GM18517 (cell line): ENCODE results near the gene KCTD1.

Experiments
- ATAC-seq: cut with Tn5 transposase; IDR thresholded peaks from one replicate; pipeline ENCODE4 v1.9.1; 2021; ENCODE audit warnings: mild to moderate bottlenecking, moderate library complexity; ENCODE audit not compliant: unreplicated experiment

The KCTD1 gene

DNA sequence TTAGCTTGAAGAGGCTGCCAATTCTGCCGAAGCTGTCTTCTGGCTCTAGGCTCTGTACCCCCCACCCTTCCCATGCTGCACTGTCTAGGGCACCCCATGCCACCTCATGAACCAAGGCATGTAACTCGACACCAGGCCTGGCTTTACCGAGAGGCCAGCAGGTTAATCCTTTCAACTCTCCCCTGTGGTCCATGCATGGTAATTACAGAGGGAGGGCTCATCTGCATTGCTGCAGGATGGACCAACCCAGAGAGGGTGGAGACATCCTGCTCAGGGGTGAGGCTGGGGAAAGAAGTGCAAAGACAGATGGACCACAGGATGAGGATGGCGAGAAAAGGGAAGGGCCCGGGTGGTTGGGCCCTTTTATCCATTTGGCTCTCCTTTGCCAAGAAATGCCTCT is 65.8 kb downstream of the KCTD1 start:
- no peak for ATAC-seq

DNA sequence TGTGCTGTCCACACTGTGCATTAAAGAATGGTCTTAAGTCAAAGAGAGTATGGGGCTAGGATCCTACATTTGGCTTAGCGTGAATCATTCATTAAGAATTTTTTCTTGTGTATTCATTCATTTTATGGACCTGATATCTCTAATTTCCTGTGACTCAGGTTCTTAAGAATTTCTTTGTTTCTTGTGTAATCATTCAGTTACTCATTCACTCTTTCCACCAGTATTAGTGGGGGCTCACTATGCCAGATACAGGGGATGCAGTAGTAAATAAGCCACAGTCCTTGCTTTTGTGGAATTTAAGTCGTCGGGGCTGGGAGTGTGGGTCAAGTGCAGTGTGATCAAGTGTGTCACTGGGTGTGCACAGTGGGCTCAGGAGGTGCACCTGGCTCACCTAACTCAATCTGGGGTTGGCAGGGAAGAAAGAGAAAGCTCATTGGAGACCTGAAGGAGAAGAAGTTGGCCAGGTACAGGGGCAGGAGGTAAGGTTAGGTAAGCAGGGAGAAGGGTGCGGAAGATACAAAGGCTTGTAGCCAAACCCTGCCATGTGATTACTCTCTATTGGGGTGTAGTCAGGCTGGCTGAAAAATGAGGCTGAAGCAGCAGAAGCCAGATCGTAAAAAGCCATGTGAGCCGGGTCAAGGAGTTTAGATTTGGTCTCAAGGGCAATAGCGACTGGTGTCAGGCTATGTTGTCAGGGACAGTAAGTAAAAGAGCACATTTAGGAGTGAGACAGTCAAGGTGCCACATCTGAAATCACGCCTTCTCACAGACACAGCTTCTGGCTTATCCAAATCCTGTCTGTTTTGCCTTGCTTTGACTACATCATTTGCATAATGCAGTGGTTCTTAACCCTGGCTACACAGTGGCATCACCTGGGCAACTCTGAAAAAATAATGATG is 67.2 kb downstream of the KCTD1 start:
- no peak for ATAC-seq

DNA sequence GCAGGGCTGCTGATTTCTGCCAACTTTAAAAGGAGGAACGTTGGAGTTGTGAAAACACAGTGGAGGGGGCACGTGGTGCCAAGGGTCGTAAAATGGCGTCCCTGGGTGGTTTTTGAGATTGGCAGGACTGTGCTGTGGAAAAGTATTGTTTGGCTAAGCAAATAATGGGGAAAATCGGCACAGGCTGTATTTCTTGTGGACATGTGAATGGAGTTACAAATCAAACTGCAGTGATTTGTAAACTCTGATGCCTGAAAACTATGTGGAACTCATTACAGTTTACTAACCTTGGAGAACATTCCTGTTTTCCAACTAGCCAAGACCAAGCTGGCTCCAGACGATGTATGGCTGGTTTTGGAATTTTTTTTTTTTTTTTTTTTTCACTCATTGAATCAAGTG is 68.7 kb downstream of the KCTD1 start:
- ATAC-seq = no peak

DNA sequence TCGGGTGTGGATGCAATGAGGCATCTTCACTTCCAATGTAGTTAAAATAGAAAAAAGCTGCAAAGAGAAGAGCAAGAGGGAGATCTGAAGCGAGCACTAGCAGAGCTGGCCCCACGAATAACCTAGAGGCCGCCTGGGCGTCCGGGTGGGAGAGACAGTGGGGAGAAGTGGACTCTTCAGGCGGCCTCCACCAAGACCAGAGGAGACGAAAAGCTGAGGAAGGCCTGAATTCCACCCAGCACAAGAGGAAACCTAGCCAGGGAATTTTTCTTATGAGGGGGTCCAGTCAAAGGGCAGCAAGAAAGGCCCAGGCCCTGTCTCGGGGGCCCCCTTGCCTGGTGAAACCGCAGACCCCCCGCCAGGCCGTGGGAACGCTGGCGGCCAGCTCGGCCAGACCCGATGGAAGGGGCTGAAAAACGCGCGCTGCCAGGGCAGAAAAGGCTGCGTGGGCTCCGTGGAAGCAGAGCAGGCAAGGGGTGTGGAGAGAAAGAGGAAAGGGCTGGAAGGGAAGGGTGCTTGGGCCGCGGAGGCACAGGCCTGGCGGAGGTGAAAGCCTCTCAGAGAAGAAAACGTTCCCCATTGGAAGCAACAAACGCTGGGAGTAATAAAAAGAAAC is 69.2 kb downstream of the KCTD1 start:
- ATAC-seq = no peak

DNA sequence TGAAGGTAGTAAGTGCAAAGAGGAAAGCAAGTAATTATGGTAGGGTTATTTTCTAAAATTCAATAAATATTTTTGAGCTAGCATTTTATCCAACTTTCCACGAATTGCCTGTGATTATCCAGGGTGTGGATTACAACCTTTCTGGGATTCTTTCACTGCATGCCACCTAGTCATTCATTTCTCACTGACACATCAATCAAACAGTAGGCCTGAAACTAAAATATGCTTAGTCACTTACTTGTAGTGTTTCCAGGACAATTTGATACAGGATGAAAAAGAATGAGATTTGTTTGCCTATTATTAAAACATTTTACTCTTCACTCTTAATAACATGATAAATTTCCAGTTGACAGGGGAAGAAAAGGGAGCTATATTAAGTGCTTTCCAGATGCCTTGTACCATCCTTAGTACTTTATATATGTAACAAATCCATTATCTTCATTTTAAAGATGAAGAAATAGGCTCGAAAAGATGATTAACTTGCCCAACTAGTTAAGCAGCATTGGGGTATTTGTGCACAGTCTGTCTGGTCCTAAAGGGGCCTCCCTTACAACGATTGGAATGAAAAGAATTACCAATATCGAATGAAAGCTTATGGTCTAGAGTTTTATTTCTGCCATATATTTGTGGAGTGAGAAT is 70.4 kb downstream of the KCTD1 start:
- no peak for ATAC-seq

DNA sequence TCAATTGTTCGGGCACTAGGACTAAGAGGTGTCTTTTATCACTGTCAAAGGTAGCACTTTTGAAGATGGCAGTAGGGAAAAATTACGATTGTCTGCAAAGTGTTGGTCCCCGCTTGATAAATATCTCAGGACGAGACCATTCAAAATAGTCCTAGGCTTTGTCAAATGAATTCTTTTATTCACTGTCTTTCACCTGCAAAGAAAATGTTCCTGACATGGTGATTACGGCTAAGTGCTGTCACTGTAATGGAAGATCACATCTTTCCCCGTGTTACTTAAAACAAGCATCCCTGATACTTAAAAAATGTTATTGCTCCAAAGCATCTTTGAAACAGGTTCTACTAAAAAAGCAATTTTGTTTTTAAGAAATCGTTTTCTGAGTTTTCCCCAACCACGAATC is 71.7 kb downstream of the KCTD1 start:
- ATAC-seq = no peak

DNA sequence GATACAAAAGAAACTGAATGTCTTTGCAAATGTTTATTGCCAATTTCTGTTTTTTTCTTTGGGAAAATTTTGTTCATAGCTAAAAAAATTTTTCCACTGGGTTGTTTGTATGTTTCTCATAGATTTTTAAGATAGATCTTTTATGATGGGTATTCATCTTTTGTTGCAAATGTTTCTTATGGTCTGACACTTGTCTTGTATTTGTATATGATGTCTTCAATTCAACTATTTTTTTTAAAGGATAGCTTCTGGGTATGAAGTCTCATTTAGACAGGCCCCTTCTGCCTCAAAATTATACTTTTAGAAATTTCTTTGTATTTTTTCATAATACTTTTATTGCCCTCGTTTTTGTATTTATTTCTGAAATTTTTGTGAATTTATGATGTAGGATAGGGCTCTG is 73.8 kb downstream of the KCTD1 start:
- ATAC-seq = no peak

DNA sequence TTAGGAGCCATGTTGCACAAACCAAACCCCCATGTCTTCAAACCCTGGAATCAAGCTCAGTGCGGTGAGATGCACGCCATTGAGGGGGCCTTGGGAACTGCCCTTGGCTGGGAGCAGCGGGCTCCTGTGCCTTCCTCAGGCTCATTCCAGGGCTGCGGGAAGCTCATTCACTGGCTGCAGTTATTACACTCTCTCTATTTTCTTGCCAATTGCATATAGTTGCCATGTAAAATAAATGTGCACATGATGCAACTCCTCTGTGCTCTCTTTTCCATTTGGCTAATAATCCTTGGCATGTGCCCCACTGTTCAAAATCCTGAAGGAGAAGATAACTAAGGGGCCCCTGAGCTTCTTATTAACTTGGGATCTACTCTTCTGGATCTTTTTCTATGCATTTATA is 74.7 kb downstream of the KCTD1 start:
- no peak for ATAC-seq

DNA sequence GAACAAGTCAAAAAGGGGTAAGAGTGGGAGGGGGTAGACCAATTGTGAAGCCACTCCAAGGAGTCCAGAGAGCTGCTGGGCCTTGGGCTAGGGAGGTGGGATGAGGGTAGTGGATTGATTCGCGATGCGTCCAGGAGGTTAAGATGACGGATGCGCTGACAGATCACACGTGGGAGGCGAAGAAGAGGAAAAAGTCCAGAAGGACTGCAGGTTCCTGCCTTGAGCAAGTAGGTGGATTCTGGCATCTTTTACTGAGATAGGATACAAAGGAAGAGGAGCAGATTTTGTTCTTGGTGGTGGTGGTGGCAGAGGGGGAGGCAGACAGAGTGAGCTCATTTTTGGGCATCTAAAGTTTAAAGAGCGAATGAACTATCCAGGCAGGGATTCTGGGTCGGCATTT is 76.5 kb downstream of the KCTD1 start:
- no peak for ATAC-seq

DNA sequence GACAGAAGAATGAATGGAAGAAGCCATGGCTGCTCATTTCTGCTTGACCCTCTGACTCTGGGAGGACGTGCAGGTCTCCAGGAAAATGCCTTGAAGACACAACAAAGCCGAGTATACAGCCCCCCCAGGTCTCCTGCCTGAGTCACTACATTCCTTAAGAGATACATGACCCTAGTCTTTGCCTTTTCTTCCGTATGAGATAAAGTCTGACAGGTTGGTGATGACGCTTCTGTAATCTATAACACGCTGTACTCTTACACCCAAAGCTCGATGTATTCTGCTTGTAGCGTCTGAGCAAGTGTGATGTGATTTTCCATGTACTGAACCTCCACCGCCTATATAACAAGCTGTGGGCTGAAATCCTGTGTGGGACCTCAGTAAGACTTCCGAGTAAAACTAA is 77.3 kb downstream of the KCTD1 start:
- no peak for ATAC-seq

DNA sequence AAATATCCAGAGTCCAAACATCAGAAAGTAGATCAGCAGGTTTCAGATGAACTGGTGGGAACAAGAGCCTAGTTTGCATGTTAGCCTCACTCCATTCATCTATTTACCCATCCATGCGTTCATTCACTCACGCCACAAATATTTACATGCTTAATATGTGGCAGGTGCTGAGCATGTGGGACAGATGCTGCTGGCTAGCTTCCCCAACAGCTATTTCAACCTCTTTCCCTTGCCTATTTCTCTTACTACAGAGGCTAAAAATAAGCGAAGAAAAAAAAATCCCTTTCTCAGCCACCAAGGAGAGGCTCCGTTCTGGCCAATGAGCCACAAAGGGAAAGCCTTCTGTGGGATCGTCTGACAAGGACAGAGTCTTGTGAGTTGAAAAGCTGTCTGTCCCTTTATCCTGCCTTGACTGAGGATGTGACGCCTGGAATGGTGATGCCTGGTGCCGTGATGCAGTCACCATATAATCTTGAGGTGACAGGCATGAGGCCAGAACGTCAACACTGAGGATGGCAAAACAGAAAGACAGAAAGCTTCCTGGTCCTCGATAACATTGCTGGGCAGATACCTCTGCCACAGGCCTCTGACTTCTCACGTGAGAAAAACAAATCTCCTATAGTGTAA is 78.2 kb downstream of the KCTD1 start:
- ATAC-seq = peak; percentile 83

DNA sequence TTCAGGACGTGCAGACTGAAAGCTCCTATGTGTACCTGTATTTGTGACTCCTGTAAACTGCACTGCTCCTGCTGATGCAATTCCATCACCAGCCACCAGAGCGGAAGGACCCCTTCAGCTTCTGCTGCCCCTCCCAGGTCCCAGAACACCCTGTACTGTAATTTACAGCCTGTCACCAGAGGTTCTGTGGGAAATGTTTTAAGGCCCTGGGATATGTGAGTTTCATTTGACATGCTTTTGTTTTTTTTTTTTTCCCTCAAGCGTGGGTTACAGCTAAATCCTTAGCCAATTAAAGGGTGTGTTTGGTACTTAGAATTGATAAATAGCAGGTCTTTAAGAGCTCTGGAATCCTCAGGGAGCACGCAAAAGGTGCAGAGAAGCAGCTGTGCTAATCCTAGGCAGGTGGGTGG is 79.4 kb downstream of the KCTD1 start:
- ATAC-seq = peak; percentile 75

DNA sequence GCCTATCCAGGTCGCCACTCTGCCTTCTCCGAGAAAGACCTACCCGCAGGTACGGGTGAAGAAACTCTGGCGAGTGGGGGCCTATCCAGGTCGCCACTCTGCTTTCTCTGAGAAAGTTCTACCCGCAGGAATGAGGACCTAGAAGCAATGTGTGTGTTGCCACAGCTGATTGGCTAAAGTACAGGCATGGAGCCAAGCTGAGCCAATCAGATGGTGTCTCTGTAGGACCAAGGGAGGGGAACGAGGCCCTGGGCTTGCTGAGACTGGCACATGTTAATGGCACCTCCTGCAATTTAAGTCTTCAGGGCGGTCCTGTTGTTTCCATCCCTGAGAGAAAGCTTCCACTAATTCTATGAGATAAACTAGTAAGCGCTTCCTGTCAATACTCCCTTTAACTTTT is 82.3 kb downstream of the KCTD1 start:
- no peak for ATAC-seq

DNA sequence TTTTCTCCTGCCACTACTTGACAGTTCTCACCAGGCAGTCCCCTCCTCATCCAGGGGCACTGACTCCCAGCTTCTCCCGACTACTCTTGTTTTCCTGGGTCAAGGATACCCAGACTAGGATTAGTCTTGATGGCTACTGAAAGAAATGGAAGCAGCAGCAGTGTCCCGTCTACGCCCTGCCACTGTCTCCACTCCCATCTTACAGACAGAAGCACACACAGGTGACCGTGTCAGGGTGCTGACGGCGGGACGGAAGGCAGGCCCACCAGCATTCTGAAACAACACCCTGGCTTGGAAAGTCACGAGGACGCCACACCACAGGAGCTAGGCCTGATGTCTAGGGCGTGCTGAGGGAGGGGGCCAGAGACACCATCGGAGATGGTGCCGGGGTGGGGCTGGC is 82.9 kb downstream of the KCTD1 start:
- no peak for ATAC-seq

DNA sequence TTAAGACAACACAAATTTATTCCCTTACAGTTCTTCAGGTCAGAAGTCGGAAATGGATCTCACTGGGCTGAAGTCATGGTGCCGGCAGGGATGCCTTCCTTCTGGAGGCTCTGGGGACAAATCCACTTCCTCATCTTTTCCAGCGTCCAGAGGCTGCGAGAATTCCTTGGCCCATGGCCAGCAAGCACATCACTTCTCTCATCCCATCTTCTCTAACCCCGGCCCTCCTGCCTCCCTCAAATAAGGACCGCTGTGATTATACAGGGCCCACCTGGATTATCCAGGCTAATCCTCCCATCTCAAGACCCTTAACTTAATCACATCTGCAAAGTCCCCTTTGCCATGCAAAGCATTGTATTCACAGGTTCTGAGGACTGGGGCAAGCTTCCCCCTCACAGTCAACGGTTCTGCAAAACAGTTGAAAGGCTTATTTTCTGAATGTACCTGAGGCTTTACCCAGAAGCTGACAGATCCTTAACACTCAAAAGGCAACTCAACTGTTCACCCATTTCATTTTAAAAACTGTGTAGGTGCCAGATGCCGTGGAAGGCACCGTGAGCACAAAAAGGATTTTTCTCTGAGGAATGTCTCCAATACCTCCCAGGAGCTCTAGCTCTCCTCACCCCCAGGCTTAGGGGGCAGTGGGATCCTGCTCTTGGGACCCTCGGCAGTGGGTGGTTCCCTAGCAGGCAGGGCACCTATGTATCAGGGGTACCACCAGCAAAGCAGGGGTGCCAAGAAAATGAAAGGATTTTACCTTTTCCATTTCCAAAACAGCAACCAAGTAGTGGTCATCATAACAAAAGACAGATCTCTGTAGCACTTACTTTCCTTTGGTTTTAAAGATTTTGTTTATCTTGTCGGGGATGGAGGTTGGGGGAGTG is 84.0 kb downstream of the KCTD1 start:
- ATAC-seq = no peak

DNA sequence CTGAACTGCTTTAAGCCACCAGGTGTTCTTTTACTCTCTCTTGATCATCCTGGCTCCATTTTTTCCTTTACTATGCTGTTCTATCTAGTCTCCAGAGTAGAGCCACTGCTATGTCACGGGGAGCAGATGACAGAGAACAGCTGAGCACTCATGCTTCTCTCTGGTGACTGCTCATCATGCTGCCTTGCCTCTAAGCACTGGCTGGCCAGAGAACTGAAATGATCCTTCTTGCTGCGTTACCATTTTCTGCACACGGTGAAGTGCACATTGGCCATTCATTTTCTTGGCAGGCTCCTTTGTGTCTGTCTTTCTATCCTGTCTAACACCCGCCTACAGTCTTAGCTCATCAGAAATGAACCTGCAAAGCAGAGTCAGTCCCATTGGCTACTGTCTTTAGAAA is 86.0 kb downstream of the KCTD1 start:
- no peak for ATAC-seq

DNA sequence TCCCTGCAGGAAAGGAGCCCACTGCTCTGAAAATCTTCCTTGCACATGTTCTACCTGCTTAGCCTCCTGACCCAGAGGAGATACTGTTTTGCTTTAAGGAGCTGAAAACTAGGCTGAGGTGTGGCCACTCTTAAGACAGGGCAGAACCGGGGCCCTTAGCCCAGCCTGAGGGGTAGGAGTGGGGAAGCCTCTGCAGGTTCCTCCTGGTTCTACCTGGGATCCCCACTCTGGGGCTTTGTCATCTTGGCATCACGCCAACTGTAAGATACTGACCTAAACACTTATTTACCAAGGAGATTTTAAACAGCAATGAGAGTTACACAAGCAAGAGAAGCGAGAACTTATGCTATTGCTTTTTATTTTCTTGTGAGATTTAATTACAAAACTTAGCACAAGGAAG is 86.9 kb downstream of the KCTD1 start:
- no peak for ATAC-seq

DNA sequence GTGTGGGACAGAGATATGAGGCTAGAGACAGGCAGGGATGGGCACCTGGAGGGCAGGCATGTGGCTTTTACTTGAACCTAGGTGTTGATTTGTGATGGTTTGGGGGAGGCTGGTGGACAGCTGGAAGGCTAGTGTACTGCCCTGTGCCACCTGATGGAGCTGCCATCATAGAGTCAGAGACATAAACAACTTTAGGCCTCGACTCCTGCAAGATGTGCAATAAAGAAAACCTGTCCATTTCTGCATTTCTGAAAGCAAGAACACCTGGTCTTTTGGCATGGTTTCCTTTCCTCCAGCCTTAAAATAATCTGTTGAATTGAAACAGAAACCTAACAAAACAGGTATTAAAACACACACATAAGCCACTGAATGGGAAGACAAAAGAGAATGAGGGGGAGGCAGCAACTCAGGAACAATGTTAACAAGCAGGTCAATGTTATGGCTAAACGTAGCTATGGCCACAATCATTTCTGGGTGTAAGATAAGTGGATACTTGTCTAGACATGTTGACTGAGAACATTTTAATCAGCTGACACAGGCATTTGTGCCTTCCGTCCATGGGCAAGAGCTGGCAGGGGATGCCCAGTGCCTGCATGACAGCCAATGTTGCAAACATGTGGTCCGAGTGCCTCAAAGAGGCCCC is 87.8 kb downstream of the KCTD1 start:
- ATAC-seq = peak; percentile 86

DNA sequence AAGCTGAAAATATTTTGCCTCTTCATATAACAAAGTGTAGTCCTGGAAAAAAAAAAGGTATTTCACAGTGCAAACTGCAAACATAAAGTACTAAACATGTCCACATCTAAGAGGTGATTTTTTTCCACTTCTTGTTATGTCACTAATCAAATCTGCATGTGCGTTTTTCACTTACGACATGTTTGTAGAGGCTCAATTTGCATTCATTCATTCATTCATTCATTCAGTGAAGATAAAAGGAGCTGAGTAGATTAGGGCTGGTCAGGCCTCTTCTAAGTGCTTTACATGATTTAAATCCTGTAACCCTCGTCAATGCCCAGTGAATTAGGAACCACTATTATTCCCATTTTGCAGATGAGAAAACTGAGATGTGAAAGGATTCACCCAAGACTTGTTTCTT is 88.5 kb downstream of the KCTD1 start:
- ATAC-seq = no peak

DNA sequence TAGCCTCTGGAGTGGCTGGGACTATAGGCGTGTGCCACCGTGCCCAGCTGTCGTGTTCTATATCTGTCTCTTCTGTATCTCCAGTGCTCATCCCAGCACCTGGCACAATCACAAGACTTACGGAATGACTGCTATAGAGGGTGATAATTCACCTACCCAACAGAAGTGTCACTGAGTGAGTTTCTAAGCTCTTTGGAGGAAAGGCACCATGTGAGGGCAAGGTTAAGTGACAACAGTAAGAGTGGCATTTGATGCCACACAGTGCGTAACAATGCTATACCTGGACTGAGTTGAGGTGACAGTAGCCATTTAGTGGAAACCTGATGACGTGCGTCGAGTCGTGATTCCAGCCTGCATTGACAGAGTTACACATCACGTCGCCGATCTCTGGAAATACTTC is 89.0 kb downstream of the KCTD1 start:
- ATAC-seq = no peak
